T-helper 17 cell (primary cell): ENCODE data around the gene TULP3. TPM values are rescaled to one million over a fixed set of nuclear protein-coding genes. Genes with fewer than 3 reads are reported as not detected.

ENCODE experiments used
- ATAC-seq: fragments of 150-1000 bp; cut with Tn5 transposase; 2 replicates; pipeline ENCODE4 v1.10.0; 2021; ENCODE audit warnings: mild to moderate bottlenecking, moderate library complexity
- DNase-seq, 3 donors: peaks; one replicate each; pipeline versions ENCODE4 v3.0.0 to v3.0.0-alpha.2; 2020 to 2021
- H3K9me3 ChIP-seq: one replicate; pipeline ENCODE4 v1.7.0; 2013; ENCODE audit warnings: low read length, mild to moderate bottlenecking; ENCODE audit not compliant: control insufficient read depth, poor library complexity, severe bottlenecking
- H3K27ac Mint-ChIP-seq: one replicate; pipeline ENCODE4 v1.8.0; 2022; ENCODE audit warnings: mild to moderate bottlenecking, moderate library complexity, mixed read lengths
- H3K27me3 Mint-ChIP-seq: one replicate; pipeline ENCODE4 v1.8.0; 2022; ENCODE audit warnings: mixed read lengths
- H3K36me3 Mint-ChIP-seq: one replicate; pipeline ENCODE4 v1.8.0; 2022; ENCODE audit warnings: low read depth, mixed read lengths
- H3K4me1 Mint-ChIP-seq: one replicate; pipeline ENCODE4 v1.8.0; 2022; ENCODE audit warnings: mild to moderate bottlenecking, mixed read lengths
- H3K4me3 Mint-ChIP-seq: one replicate; pipeline ENCODE4 v1.8.0; 2022; ENCODE audit warnings: mild to moderate bottlenecking, moderate library complexity, mixed read lengths
- total RNA-seq, 4 donors: library from RNA in 2 of 4; stranded (reverse) in 2 of 4; gene quantifications; one replicate each; pipeline ENCODE4 v1.2.3 and lab custom pipeline; 2022 to 2026

Gene TULP3
- total RNA-seq, 2 donors from 2014 or later = 6.3 to 7.9 TPM

- DNase-seq = no peak
- H3K4me1 Mint-ChIP-seq = peaks cover 8% of the 10 kb centered on the region
- no peak overlapping the region for H3K4me3 Mint-ChIP-seq
Measured at GRCh38 chr12:2922329-2922728, 31.6 kb downstream of the TULP3 start.

GRCh38 chr12:2923057-2923456 is 32.4 kb downstream of the TULP3 start:
- DNase-seq (no peak), ATAC-seq (no peak)
- H3K4me1 Mint-ChIP-seq = peaks cover 8% of the 10 kb centered on the region
- H3K4me3 Mint-ChIP-seq = no peak overlapping the region
- no peaks in the 10 kb centered on the region for H3K27me3 Mint-ChIP-seq
- H3K9me3 ChIP-seq = no peaks in the 10 kb centered on the region
- H3K27ac Mint-ChIP-seq = no peak overlapping the region
- H3K36me3 Mint-ChIP-seq = peaks cover 14% of the 10 kb centered on the region

More at GRCh38 chr12:2922329-2922728, 31.6 kb downstream of the TULP3 start:
- ATAC-seq = no peak
- no peaks in the 10 kb centered on the region for H3K9me3 ChIP-seq
- Mint-ChIP-seq H3K36me3 (peaks cover 12% of the 10 kb centered on the region), H3K27ac (no peak overlapping the region), H3K27me3 (no peaks in the 10 kb centered on the region)

GRCh38 chr12:2924019-2924418 is 33.3 kb downstream of the TULP3 start:
- ATAC-seq = no peak
- H3K27me3 Mint-ChIP-seq = no peaks in the 10 kb centered on the region
- peaks cover 8% of the 10 kb centered on the region for H3K4me1 Mint-ChIP-seq
- H3K27ac Mint-ChIP-seq = no peak overlapping the region
- H3K4me3 Mint-ChIP-seq = no peak overlapping the region
- no peaks in the 10 kb centered on the region for H3K9me3 ChIP-seq
- no peak for DNase-seq
- H3K36me3 Mint-ChIP-seq = peaks cover 14% of the 10 kb centered on the region

DNA sequence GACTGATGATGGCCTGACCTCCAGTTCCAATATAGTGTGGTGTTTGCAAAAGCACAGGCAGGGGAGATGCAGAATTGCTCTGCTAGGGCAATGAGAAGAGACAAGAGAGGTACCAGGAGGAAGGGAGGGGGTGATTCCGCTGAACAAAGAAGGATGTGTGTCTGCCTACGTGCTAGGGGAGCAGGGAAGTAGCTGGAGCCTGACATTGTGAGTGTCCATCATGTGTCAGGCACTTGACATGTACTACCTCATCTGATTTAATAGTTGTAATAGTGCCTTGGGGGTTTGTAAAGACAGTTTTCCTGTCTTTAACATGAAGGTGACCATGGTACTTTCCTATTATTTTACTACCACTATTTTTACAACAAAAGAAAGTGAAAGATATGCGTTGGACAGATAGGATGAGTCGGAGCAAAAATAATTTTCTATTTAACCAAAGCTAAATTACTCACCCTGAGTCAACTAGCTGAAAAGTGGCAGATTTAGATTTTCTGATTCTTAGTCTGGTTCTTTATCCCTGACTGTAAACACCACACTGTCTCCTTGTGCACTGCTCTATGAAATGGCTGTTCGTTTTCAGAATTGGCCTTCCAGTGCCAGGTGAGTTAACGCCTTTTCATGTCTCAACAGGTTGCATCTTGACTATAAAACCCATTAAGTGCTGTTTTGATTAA is 34.8 kb downstream of the TULP3 start:
- H3K4me3 Mint-ChIP-seq = no peak overlapping the region

GRCh38 chr12:2930865-2931264 is 40.2 kb downstream of the TULP3 start:
- no peak for ATAC-seq
- no peaks in the 10 kb centered on the region for H3K4me1 Mint-ChIP-seq
- no peaks in the 10 kb centered on the region for H3K9me3 ChIP-seq
- no peaks in the 10 kb centered on the region for H3K27me3 Mint-ChIP-seq
- H3K4me3 Mint-ChIP-seq = no peak overlapping the region
- peaks cover 8% of the 10 kb centered on the region for H3K36me3 Mint-ChIP-seq
- H3K27ac Mint-ChIP-seq = peak overlapping the region; percentile 19
- no peak for DNase-seq

More for the DNA sequence above, 34.8 kb downstream of the TULP3 start:
- ATAC-seq (no peak), DNase-seq (no peak)
- Mint-ChIP-seq H3K27me3 (no peaks in the 10 kb centered on the region), H3K36me3 (peaks cover 12% of the 10 kb centered on the region), H3K4me1 (peaks cover 5% of the 10 kb centered on the region), H3K27ac (peak overlapping the region; percentile 11)
- H3K9me3 ChIP-seq = no peaks in the 10 kb centered on the region

- H3K4me1 Mint-ChIP-seq = no peaks in the 10 kb centered on the region
- H3K27ac Mint-ChIP-seq = no peak overlapping the region
- DNase-seq (no peak), ATAC-seq (no peak)
- no peak overlapping the region for H3K4me3 Mint-ChIP-seq
- no peaks in the 10 kb centered on the region for H3K27me3 Mint-ChIP-seq
- no peaks in the 10 kb centered on the region for H3K9me3 ChIP-seq
- H3K36me3 Mint-ChIP-seq = peaks cover 8% of the 10 kb centered on the region
Measured at GRCh38 chr12:2933586-2933985, 42.9 kb downstream of the TULP3 start.

- peak overlapping the region; percentile 55 for H3K4me3 Mint-ChIP-seq
- no peaks in the 10 kb centered on the region for H3K27me3 Mint-ChIP-seq
- no peak overlapping the region for H3K27ac Mint-ChIP-seq
- H3K36me3 Mint-ChIP-seq = peaks cover 8% of the 10 kb centered on the region
- no peak for DNase-seq
- no peaks in the 10 kb centered on the region for H3K4me1 Mint-ChIP-seq
- no peaks in the 10 kb centered on the region for H3K9me3 ChIP-seq
- ATAC-seq = no peak
Measured at GRCh38 chr12:2934371-2934770, 43.7 kb downstream of the TULP3 start.

DNA sequence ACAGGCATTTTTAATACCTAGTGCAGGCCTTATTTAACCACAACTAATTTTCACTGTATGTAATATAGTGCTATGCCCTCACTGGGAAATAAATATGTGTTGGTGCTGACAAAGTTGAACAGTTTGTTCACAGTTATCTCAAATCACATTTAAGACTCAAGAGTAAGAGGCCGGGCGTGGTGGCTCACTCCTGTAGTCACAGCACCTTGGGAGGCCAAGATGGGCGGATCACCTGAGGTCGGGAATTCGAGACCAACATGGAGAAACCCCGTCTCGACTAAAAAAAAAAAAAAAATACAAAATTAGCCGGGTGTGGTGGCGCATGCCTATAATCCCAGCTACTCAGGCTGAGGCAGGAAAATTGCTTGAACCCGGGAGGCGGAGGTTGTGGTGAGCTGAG is 45.6 kb downstream of the TULP3 start:
- H3K9me3 ChIP-seq = no peaks in the 10 kb centered on the region
- H3K36me3 Mint-ChIP-seq = peaks cover 10% of the 10 kb centered on the region
- no peak overlapping the region for H3K4me3 Mint-ChIP-seq

DNA sequence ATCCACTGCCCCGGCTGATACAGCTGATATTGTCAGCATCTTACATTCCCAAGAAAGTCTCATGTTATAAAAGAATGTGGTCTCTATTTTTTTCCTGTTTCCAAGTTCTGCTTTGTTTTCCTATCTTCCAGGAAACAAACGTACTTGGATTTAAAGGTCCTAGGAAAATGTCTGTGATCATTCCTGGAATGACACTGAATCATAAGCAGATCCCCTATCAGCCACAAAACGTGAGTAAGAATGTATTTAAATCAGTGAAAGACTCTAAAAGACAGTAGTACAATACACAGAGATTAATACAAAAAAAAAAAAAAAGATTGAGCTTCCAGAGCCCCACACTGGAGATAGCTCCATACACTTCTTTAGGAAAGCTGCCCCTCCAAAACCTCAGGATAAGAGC is 46.8 kb downstream of the TULP3 start:
- ATAC-seq = no peak
- H3K27ac Mint-ChIP-seq = no peak overlapping the region
- no peak for DNase-seq

More for the DNA sequence above, 45.6 kb downstream of the TULP3 start:
- H3K4me1 Mint-ChIP-seq = no peaks in the 10 kb centered on the region
- no peak overlapping the region for H3K27ac Mint-ChIP-seq
- DNase-seq (no peak), ATAC-seq (no peak)
- H3K27me3 Mint-ChIP-seq = no peaks in the 10 kb centered on the region

DNA sequence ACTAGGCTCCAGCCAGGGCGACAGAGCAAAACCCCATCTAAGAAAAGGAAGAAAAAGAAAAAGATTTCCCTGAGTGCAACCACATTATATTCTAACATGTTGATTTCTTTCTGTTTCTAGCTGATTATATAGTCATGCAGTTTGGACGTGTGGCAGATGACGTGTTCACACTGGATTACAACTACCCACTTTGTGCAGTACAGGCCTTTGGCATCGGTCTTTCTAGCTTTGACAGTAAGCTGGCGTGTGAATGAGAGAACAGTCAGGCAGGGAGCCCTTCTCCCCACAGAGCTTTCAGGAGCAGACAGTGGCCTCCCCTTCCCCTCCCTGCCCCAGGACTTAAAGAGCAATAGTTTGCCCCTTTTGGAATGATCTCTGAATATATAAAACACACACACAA is 48.5 kb downstream of the TULP3 start:
- no peak overlapping the region for H3K4me3 Mint-ChIP-seq
- peaks cover 10% of the 10 kb centered on the region for H3K36me3 Mint-ChIP-seq
- no peak for ATAC-seq
- no peak overlapping the region for H3K27ac Mint-ChIP-seq
- no peaks in the 10 kb centered on the region for H3K27me3 Mint-ChIP-seq
- H3K4me1 Mint-ChIP-seq = no peaks in the 10 kb centered on the region
- no peaks in the 10 kb centered on the region for H3K9me3 ChIP-seq
- DNase-seq = no peak

More for the DNA sequence above, 46.8 kb downstream of the TULP3 start:
- Mint-ChIP-seq H3K27me3 (no peaks in the 10 kb centered on the region), H3K4me3 (no peak overlapping the region), H3K4me1 (no peaks in the 10 kb centered on the region), H3K36me3 (peaks cover 10% of the 10 kb centered on the region)
- H3K9me3 ChIP-seq = no peaks in the 10 kb centered on the region

- ATAC-seq = no peak
- peaks cover 5% of the 10 kb centered on the region for H3K4me1 Mint-ChIP-seq
- H3K9me3 ChIP-seq = no peaks in the 10 kb centered on the region
- H3K27ac Mint-ChIP-seq = no peak overlapping the region
- DNase-seq = no peak
- peaks cover 4% of the 10 kb centered on the region for H3K36me3 Mint-ChIP-seq
- no peaks in the 10 kb centered on the region for H3K27me3 Mint-ChIP-seq
- no peak overlapping the region for H3K4me3 Mint-ChIP-seq
Measured at GRCh38 chr12:2940564-2940963, 49.9 kb downstream of the TULP3 start.

DNA sequence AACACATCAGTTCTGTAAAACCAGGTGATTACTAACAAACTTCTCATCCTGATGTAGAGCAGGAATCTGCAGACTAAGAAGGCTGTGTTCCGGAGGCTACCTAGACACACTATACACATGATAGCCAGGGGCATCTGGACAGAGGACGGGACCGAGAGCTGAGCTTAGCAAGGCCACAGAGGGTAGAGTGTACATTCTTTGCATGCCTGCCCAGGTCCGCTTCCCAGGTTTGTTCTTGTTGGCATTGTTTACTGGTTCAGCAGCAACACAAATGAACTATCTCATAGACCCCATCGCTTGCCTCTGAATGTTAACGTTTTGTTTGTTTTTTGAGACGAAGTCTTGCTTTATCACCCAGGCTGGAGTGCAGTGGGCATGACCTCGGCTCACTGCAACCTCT is 50.8 kb downstream of the TULP3 start:
- no peak for ATAC-seq
- no peaks in the 10 kb centered on the region for H3K27me3 Mint-ChIP-seq
- no peaks in the 10 kb centered on the region for H3K9me3 ChIP-seq
- H3K4me3 Mint-ChIP-seq = no peak overlapping the region
- peaks cover 5% of the 10 kb centered on the region for H3K4me1 Mint-ChIP-seq
- DNase-seq = no peak
- H3K36me3 Mint-ChIP-seq = peaks cover 4% of the 10 kb centered on the region
- no peak overlapping the region for H3K27ac Mint-ChIP-seq

- H3K27ac Mint-ChIP-seq = no peak overlapping the region
- peak overlapping the region; percentile 56 for H3K4me3 Mint-ChIP-seq
Measured at GRCh38 chr12:2944401-2945047, 53.8 kb downstream of the TULP3 start.

DNA sequence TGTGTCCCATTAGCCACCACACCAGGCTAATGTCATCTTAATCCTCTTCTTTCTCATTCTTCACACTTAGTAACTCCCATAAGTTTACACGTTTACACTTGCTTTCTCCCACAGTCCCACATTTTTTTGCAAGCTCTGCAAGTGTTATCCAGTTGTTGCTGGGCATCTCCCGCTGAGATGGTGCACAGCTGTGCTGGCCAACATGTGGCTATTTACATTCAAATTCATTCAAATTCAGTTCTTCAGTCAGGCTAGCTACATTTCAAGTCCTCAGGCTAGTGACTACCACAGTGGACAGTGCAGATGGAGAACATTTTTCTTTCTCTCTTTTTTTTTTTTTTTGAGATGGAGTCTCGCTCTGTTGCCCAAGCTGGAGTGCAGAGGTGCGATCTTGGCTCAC is 58.7 kb downstream of the TULP3 start:
- H3K4me1 Mint-ChIP-seq = peaks cover 4% of the 10 kb centered on the region
- H3K9me3 ChIP-seq = no peaks in the 10 kb centered on the region
- H3K27me3 Mint-ChIP-seq = peaks cover 18% of the 10 kb centered on the region
- H3K36me3 Mint-ChIP-seq = no peaks in the 10 kb centered on the region
- no peak overlapping the region for H3K27ac Mint-ChIP-seq
- DNase-seq (no peak), ATAC-seq (no peak)
- no peak overlapping the region for H3K4me3 Mint-ChIP-seq

More at GRCh38 chr12:2944401-2945047, 53.8 kb downstream of the TULP3 start:
- peak; percentile 73 for ATAC-seq
- Mint-ChIP-seq H3K4me1 (peaks cover 5% of the 10 kb centered on the region), H3K36me3 (peaks cover 1% of the 10 kb centered on the region), H3K27me3 (peaks cover 12% of the 10 kb centered on the region)
- H3K9me3 ChIP-seq = no peaks in the 10 kb centered on the region
- peak; percentile 16 to 26 (median 16) for DNase-seq
